ENCODE results near the gene SEC11A.

SEC11A gene

DNA sequence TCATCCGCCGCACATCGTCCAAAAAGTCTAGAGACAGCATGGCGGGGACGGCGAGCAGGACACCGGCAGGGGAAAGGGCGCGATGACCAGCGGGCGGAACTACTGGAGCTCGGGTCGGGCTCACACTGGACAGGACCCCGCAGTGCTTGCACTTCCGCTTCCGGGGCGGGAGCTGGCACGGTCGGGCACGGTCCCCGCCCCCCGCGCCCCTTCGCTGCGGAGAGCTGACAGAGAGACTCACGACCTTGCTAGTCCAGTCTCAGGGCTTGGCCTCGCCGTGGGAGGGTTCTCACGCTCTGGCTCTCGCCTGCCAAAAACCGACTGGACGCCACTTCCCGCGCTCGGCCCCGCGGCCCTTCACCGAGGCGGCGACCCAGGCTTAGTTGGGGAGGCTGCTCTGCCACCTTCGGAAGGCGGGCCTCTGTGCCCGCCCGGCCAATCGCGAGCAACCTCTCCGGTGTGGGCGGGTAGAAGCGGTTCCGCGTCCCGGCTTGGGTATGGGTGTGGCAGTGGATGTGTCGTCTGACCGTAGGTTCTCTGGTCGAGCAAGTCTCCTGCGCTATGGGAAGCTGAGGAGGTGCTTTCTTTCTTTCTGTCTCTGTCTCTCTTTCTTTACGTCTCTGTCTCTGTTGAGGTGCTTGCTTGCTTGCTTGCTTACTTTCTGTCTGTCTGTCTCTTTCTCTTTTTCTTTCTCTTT is at the start of gene SEC11A:
Gene SEC11A (minus strand): TSS at position 104 of the 697 bp plus-strand sequence. CDS start 64 bp downstream, at position 40.
- H3K4me3 ChIP-seq = peak within 1 kb of the TSS; percentile 95
- peak within 1 kb of the TSS; percentile 81 for H3K9ac ChIP-seq (ENCODE audit: insufficient read length)
- peaks cover under 1% of the 10 kb centered on the region; the same call in 1 of the 2 replicates for H3K36me3 ChIP-seq (ENCODE audit: insufficient read depth, low read length)
- peak; percentile 16 for DNase-seq (ENCODE audit: low read depth, low spot score)
- H3K9me3 ChIP-seq (ENCODE audit: low read depth, low read length) = no peaks in the 10 kb centered on the region
- peak; percentile 84 for TF ChIP-seq POLR2AphosphoS5 (IDR thresholded peaks at IDR 0.05; ENCODE audit: borderline replicate concordance, low read depth, low read length)
- no peak for TF ChIP-seq EZH2 (IDR thresholded peaks at IDR 0.05)
- TF ChIP-seq FOXP2 (optimal IDR thresholded peaks at IDR 0.05; ENCODE audit: control extremely low read depth, extremely low read length, insufficient read depth) = no peak
- peak within 1 kb of the TSS; percentile 42; the same call in 1 of the 2 replicates for H3K27ac ChIP-seq

DNA sequence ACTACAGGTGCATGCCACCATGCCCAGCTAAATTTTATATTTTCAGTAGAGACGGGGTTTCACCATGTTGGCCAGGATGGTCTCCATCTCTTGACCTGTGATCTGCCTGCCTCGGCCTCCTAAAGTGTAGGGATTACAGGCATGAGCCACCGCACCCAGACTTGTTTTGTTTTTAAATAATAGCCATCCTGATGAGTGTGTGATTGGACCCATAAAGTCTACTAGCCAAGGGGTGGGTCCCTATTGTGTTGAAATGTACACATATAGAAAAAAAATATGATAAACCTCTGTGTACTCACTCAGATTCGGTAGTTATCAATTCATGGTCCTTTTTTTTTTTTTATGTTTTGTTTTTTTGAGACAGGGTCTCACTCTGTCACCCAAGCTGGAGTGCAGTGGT is 49.7 kb upstream of the SEC11A start:
- H3K9ac ChIP-seq (ENCODE audit: insufficient read length) = no peak overlapping the region
- H3K4me3 ChIP-seq = no peak overlapping the region
- DNase-seq (ENCODE audit: low read depth, low spot score) = no peak
- peaks cover 35% of the 10 kb centered on the region for H3K36me3 ChIP-seq (ENCODE audit: insufficient read depth, low read length)
- no peak for TF ChIP-seq EZH2 (IDR thresholded peaks at IDR 0.05)
- H3K9me3 ChIP-seq (ENCODE audit: low read depth, low read length) = no peaks in the 10 kb centered on the region
- H3K27ac ChIP-seq = no peak overlapping the region

DNA sequence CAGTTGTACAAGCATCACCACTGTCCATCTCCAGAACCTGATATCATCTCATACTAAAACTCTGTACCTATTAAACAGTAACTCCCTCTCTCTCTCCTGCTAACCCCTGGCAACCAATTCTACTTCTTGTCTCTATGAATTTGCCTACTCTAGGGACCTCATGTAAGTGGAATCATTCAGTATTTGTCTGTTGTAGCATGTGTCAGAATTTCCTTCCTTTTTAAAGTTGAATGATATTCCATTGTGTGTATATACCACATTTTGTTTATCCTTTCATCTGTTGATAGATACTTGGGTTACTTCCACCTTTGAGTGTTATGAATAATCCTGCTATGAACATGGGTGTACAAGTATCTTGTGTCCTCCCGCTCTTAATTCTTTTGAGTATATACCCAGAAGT is 49.0 kb upstream of the SEC11A start:
- H3K9me3 ChIP-seq (ENCODE audit: low read depth, low read length) = no peaks in the 10 kb centered on the region
- peaks cover 35% of the 10 kb centered on the region for H3K36me3 ChIP-seq (ENCODE audit: insufficient read depth, low read length)
- no peak overlapping the region for H3K4me3 ChIP-seq
- no peak for DNase-seq (ENCODE audit: low read depth, low spot score)
- no peak overlapping the region for H3K9ac ChIP-seq (ENCODE audit: insufficient read length)
- H3K27ac ChIP-seq = no peak overlapping the region
- TF ChIP-seq POLR2AphosphoS5 (IDR thresholded peaks at IDR 0.05; ENCODE audit: borderline replicate concordance, low read depth, low read length) = no peak
- no peak for TF ChIP-seq FOXP2 (optimal IDR thresholded peaks at IDR 0.05; ENCODE audit: control extremely low read depth, extremely low read length, insufficient read depth)
- no peak for TF ChIP-seq EZH2 (IDR thresholded peaks at IDR 0.05)

DNA sequence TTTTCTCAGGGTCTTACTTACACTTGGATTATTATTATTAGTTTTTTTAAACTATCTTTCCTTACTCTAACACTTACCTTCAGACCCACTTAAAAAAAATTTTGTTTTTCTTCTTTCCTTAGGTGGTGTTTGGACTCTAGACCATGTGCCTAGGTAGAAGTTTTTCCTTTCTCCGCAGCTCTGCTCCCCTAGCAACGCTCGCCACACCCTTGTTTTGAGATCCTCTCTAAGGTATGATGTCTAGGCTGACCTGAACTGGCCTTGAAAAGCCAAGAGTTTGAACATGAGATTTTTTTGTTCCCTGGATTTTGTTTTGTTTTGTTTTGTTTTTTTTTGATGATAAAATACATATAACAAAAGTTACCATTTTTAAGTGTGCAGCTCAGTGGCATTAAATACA is 48.6 kb upstream of the SEC11A start:
- no peak overlapping the region for H3K27ac ChIP-seq
- H3K9me3 ChIP-seq (ENCODE audit: low read depth, low read length) = no peaks in the 10 kb centered on the region
- H3K4me3 ChIP-seq = no peak overlapping the region
- peaks cover 35% of the 10 kb centered on the region for H3K36me3 ChIP-seq (ENCODE audit: insufficient read depth, low read length)
- no peak for TF ChIP-seq EZH2 (IDR thresholded peaks at IDR 0.05)
- no peak for TF ChIP-seq POLR2AphosphoS5 (IDR thresholded peaks at IDR 0.05; ENCODE audit: borderline replicate concordance, low read depth, low read length)
- no peak for TF ChIP-seq FOXP2 (optimal IDR thresholded peaks at IDR 0.05; ENCODE audit: control extremely low read depth, extremely low read length, insufficient read depth)
- no peak overlapping the region for H3K9ac ChIP-seq (ENCODE audit: insufficient read length)
- DNase-seq (ENCODE audit: low read depth, low spot score) = no peak

DNA sequence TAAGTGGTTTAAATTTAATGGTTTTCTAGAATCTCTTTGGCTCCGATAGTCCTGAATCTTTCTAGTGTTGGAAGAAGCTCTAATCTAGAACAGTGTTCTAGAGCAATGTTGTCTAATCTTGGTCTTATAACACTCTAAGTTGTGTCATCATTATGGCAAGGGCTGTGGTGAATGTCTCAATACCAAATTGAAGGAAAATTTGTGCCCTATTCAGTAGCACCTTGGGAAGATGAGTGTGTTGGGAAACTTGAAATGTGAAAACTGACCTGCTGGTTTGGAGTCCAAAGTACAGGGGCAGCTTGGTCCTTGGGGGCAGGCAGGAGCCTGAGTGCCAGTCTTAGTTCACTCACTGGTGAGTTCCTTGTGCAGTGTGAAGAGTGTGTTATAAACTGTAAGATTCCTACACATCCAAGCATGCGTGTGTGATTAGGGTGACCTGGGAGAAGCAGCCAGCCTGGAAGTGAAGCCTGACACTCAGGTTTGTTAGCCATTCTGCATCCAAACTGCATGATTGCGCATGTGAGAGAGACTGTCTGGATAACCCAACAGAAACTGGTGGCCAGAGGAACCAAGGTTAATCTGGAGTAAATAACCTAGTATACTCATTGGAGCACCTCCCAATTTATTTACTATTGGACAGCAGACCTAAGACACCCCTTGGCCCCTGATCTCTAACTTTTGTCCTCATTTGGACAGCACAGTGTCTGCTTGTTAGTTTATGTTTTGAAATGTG is 47.1 kb upstream of the SEC11A start:
- Histone ChIP-seq H3K27ac (no peak overlapping the region), H3K36me3 (ENCODE audit: insufficient read depth, low read length) (peaks cover 24% of the 10 kb centered on the region), H3K9ac (ENCODE audit: insufficient read length) (no peak overlapping the region), H3K4me3 (no peak overlapping the region), H3K9me3 (ENCODE audit: low read depth, low read length) (no peaks in the 10 kb centered on the region)
- TF ChIP-seq POLR2AphosphoS5 (IDR thresholded peaks at IDR 0.05; ENCODE audit: borderline replicate concordance, low read depth, low read length) (no peak), EZH2 (IDR thresholded peaks at IDR 0.05) (no peak), FOXP2 (optimal IDR thresholded peaks at IDR 0.05; ENCODE audit: control extremely low read depth, extremely low read length, insufficient read depth) (no peak)
- DNase-seq (ENCODE audit: low read depth, low spot score) = no peak

DNA sequence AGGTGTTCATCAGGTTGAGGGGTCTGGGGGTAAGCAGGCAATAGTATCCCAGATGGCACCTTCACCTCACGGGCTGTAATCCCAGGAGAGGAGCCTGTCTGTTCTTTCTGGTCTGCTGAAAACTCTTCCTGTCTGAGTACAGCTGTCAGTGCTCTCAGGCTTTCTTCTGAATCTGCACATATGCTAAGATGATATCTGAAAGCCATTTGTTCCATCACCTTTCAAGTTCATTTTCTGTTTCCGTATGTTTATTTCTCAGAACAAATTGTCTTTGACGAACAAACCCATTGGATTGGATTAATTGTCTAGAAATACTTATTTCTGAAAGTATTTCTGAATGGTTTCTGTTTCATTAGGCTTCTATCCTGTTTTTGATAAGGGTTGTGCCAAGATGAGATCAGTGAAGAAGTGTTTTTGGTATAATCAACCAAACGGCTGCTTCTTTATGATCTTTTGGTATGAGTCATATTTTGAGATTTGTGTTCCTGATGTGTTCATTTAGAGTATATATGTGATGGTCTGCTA is 45.7 kb upstream of the SEC11A start:
- DNase-seq (ENCODE audit: low read depth, low spot score) = no peak
- no peak overlapping the region for H3K9ac ChIP-seq (ENCODE audit: insufficient read length)

DNA sequence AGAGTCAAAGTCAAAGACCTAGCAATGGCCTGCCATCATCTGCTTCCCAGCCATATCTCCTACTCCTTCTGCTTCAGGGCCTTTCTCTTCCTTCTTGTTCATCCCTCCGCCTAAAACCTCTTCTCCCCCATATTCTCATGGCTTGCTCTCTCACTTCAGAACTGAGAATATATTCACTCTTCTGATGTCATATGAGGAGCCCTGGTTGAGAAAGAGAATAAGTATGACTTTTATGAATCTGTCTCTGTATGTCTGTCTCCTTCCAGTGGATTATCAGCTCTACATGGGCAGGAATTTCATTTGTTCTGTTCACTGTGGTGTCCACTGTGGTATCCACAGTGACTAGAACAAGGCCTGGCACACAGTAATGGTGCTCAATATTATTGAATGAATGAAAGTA is 44.3 kb upstream of the SEC11A start:
- DNase-seq (ENCODE audit: low read depth, low spot score) = no peak
- H3K4me3 ChIP-seq = no peak overlapping the region
- peaks cover 3% of the 10 kb centered on the region; the same call in 1 of the 2 replicates for H3K36me3 ChIP-seq (ENCODE audit: insufficient read depth, low read length)
- H3K9ac ChIP-seq (ENCODE audit: insufficient read length) = no peak overlapping the region
- no peak overlapping the region for H3K27ac ChIP-seq
- no peak for TF ChIP-seq POLR2AphosphoS5 (IDR thresholded peaks at IDR 0.05; ENCODE audit: borderline replicate concordance, low read depth, low read length)
- no peak for TF ChIP-seq FOXP2 (optimal IDR thresholded peaks at IDR 0.05; ENCODE audit: control extremely low read depth, extremely low read length, insufficient read depth)
- TF ChIP-seq EZH2 (IDR thresholded peaks at IDR 0.05) = no peak
- no peaks in the 10 kb centered on the region for H3K9me3 ChIP-seq (ENCODE audit: low read depth, low read length)

More for the DNA sequence above, 45.7 kb upstream of the SEC11A start:
- no peaks in the 10 kb centered on the region for H3K9me3 ChIP-seq (ENCODE audit: low read depth, low read length)
- H3K27ac ChIP-seq = no peak overlapping the region
- TF ChIP-seq FOXP2 (optimal IDR thresholded peaks at IDR 0.05; ENCODE audit: control extremely low read depth, extremely low read length, insufficient read depth) (no peak), POLR2AphosphoS5 (IDR thresholded peaks at IDR 0.05; ENCODE audit: borderline replicate concordance, low read depth, low read length) (no peak), EZH2 (IDR thresholded peaks at IDR 0.05) (no peak)
- H3K36me3 ChIP-seq (ENCODE audit: insufficient read depth, low read length) = peaks cover 17% of the 10 kb centered on the region
- no peak overlapping the region for H3K4me3 ChIP-seq

DNA sequence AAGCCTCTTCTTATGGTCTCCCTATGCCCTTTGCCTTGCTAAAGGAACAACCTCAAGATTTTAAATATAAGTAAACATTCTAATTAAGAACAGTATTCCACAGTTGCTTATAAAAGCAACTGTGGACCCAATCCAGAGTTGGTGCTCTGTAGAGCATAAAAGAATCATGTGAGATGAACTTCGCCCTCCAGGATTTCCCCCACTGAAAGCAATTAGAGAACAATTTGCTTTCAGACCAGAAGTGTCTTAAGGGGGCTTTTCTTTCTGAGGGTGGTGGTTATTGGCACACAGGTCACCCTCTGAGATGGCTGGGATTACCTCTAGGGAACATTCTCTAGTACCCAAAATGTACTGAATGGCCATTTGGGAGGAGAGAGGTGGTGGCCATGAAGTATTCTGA is 43.1 kb upstream of the SEC11A start:
- Histone ChIP-seq H3K27ac (0 out of 2 replicates have a peak overlapping the region, but pooled peaks have one; percentile 13), H3K9ac (ENCODE audit: insufficient read length) (no peak overlapping the region), H3K4me3 (no peak overlapping the region), H3K36me3 (ENCODE audit: insufficient read depth, low read length) (peaks cover under 1% of the 10 kb centered on the region; the same call in 1 of the 2 replicates), H3K9me3 (ENCODE audit: low read depth, low read length) (no peaks in the 10 kb centered on the region)
- TF ChIP-seq FOXP2 (optimal IDR thresholded peaks at IDR 0.05; ENCODE audit: control extremely low read depth, extremely low read length, insufficient read depth) (no peak), EZH2 (IDR thresholded peaks at IDR 0.05) (no peak), POLR2AphosphoS5 (IDR thresholded peaks at IDR 0.05; ENCODE audit: borderline replicate concordance, low read depth, low read length) (no peak)
- no peak for DNase-seq (ENCODE audit: low read depth, low spot score)
